SJCRH30 (cell line): Measurements from ENCODE around the gene RAB7B. TPM values are rescaled to one million over a fixed set of nuclear protein-coding genes. Genes with fewer than 3 reads are reported as not detected.

Source experiments
- DNase-seq, 2 experiments: peaks; one replicate each; pipeline ENCODE4 v3.0.0-alpha.2; 2015 to 2020
- H3K27ac ChIP-seq: fragments of 250-450 bp; sonication (Bioruptor Pico); 2 replicates; pipeline ENCODE4 v1.5.1; 2020; ENCODE audit warnings: mild to moderate bottlenecking, moderate library complexity
- H3K27me3 ChIP-seq: fragments of 250-450 bp; sonication (Bioruptor Pico); 2 replicates; pipeline ENCODE4 v1.5.1; 2020; ENCODE audit warnings: mild to moderate bottlenecking, moderate library complexity
- H3K36me3 ChIP-seq: fragments of 250-450 bp; sonication (Bioruptor Pico); 2 replicates; pipeline ENCODE4 v1.5.1; 2020; ENCODE audit warnings: mild to moderate bottlenecking, moderate library complexity
- H3K4me1 ChIP-seq: fragments of 250-450 bp; sonication (Bioruptor Pico); 2 replicates; pipeline ENCODE4 v1.5.1; 2020; ENCODE audit warnings: mild to moderate bottlenecking, moderate library complexity
- H3K4me3 ChIP-seq: fragments of 250-450 bp; sonication (Bioruptor Pico); 2 replicates; pipeline ENCODE4 v1.5.1; 2020; ENCODE audit warnings: mild to moderate bottlenecking, moderate library complexity
- H3K9me3 ChIP-seq: fragments of 250-450 bp; sonication (Bioruptor Pico); replicated peaks from 2 replicates; pipeline ENCODE4 v1.5.1; 2020; ENCODE audit warnings: mild to moderate bottlenecking, moderate library complexity
- total RNA-seq: library from RNA; depleted of rRNA; stranded (reverse); fragments of >200 nt; shearing (Covaris generic); gene quantifications from 2 replicates; pipeline ENCODE4 v1.2.3, GENCODE V29; 2014

The RAB7B gene
- total RNA-seq, 1 experiment from 2014 or later = not detected

- Histone ChIP-seq H3K4me1 (peaks cover 18% of the 10 kb centered on the region), H3K36me3 (no peaks in the 10 kb centered on the region), H3K27me3 (no peaks in the 10 kb centered on the region), H3K4me3 (no peak overlapping the region), H3K9me3 (no peaks in the 10 kb centered on the region), H3K27ac (no peak overlapping the region)
- peak; percentile 81 to 93 for DNase-seq
These were observed 25.7 kb downstream of the RAB7B start for GRCh38 chr1:205977402-205978014.

GRCh38 chr1:205976708-205977401, 26.3 kb downstream of the RAB7B start:
- DNase-seq = peak; percentile 68 to 73
- Histone ChIP-seq H3K27ac (no peak overlapping the region), H3K27me3 (no peaks in the 10 kb centered on the region), H3K9me3 (no peaks in the 10 kb centered on the region), H3K36me3 (no peaks in the 10 kb centered on the region), H3K4me3 (no peak overlapping the region), H3K4me1 (peaks cover 18% of the 10 kb centered on the region)

GRCh38 chr1:205976036-205976435, 27.2 kb downstream of the RAB7B start:
- Histone ChIP-seq H3K4me3 (no peak overlapping the region), H3K27ac (no peak overlapping the region), H3K9me3 (no peaks in the 10 kb centered on the region), H3K36me3 (no peaks in the 10 kb centered on the region), H3K4me1 (peaks cover 18% of the 10 kb centered on the region), H3K27me3 (no peaks in the 10 kb centered on the region)
- DNase-seq = no peak

GRCh38 chr1:205975387-205975998, 27.7 kb downstream of the RAB7B start:
- Histone ChIP-seq H3K36me3 (no peaks in the 10 kb centered on the region), H3K9me3 (no peaks in the 10 kb centered on the region), H3K27ac (no peak overlapping the region), H3K27me3 (no peaks in the 10 kb centered on the region), H3K4me1 (peaks cover 18% of the 10 kb centered on the region), H3K4me3 (no peak overlapping the region)
- DNase-seq = no peak

- H3K36me3 ChIP-seq = no peaks in the 10 kb centered on the region
- H3K27ac ChIP-seq = no peak overlapping the region
- no peaks in the 10 kb centered on the region for H3K9me3 ChIP-seq
- H3K4me3 ChIP-seq = no peak overlapping the region
- DNase-seq = no peak
- H3K27me3 ChIP-seq = no peaks in the 10 kb centered on the region
- H3K4me1 ChIP-seq = peaks cover 11% of the 10 kb centered on the region
These were observed 28.5 kb downstream of the RAB7B start for GRCh38 chr1:205974712-205975111.

- no peaks in the 10 kb centered on the region for H3K27me3 ChIP-seq
- no peak for DNase-seq
- no peaks in the 10 kb centered on the region for H3K36me3 ChIP-seq
- H3K4me1 ChIP-seq = peaks cover 9% of the 10 kb centered on the region
- no peak overlapping the region for H3K4me3 ChIP-seq
- H3K27ac ChIP-seq = no peak overlapping the region
- no peaks in the 10 kb centered on the region for H3K9me3 ChIP-seq
These were observed 29.6 kb downstream of the RAB7B start for GRCh38 chr1:205973377-205974232.

- Histone ChIP-seq H3K4me3 (no peak overlapping the region), H3K9me3 (no peaks in the 10 kb centered on the region), H3K27ac (no peak overlapping the region), H3K27me3 (no peaks in the 10 kb centered on the region), H3K4me1 (peaks cover 9% of the 10 kb centered on the region), H3K36me3 (no peaks in the 10 kb centered on the region)
- no peak for DNase-seq
These were observed 30.6 kb downstream of the RAB7B start for GRCh38 chr1:205972491-205973168.

- H3K27me3 ChIP-seq = no peaks in the 10 kb centered on the region
- no peak overlapping the region for H3K4me3 ChIP-seq
- no peak for DNase-seq
- H3K36me3 ChIP-seq = no peaks in the 10 kb centered on the region
- H3K27ac ChIP-seq = no peak overlapping the region
- no peaks in the 10 kb centered on the region for H3K9me3 ChIP-seq
- H3K4me1 ChIP-seq = peaks cover 7% of the 10 kb centered on the region
These were observed 31.1 kb downstream of the RAB7B start for GRCh38 chr1:205972081-205972480.

GRCh38 chr1:205971082-205971481, 32.1 kb downstream of the RAB7B start:
- Histone ChIP-seq H3K4me3 (no peak overlapping the region), H3K4me1 (no peaks in the 10 kb centered on the region), H3K27me3 (no peaks in the 10 kb centered on the region), H3K27ac (no peak overlapping the region), H3K36me3 (no peaks in the 10 kb centered on the region), H3K9me3 (no peaks in the 10 kb centered on the region)
- no peak for DNase-seq

- Histone ChIP-seq H3K27ac (no peak overlapping the region), H3K4me1 (no peaks in the 10 kb centered on the region), H3K9me3 (no peaks in the 10 kb centered on the region), H3K4me3 (no peak overlapping the region), H3K27me3 (no peaks in the 10 kb centered on the region), H3K36me3 (no peaks in the 10 kb centered on the region)
- no peak for DNase-seq
These were observed 32.7 kb downstream of the RAB7B start for GRCh38 chr1:205970486-205970885.

- no peaks in the 10 kb centered on the region for H3K9me3 ChIP-seq
- DNase-seq = peak in 1 of 2 experiments; percentile 39
- no peaks in the 10 kb centered on the region for H3K36me3 ChIP-seq
- no peak overlapping the region for H3K4me3 ChIP-seq
- no peaks in the 10 kb centered on the region for H3K27me3 ChIP-seq
- H3K4me1 ChIP-seq = no peaks in the 10 kb centered on the region
- H3K27ac ChIP-seq = no peak overlapping the region
These were observed 34.0 kb downstream of the RAB7B start for GRCh38 chr1:205969229-205969628.

GRCh38 chr1:205967554-205968335, 35.5 kb downstream of the RAB7B start:
- no peak overlapping the region for H3K27ac ChIP-seq
- no peaks in the 10 kb centered on the region for H3K36me3 ChIP-seq
- H3K9me3 ChIP-seq = no peaks in the 10 kb centered on the region
- no peaks in the 10 kb centered on the region for H3K4me1 ChIP-seq
- no peak overlapping the region for H3K4me3 ChIP-seq
- DNase-seq = no peak
- H3K27me3 ChIP-seq = no peaks in the 10 kb centered on the region

- Histone ChIP-seq H3K4me3 (no peak overlapping the region), H3K4me1 (peaks cover 8% of the 10 kb centered on the region; the same call in 1 of the 2 replicates), H3K9me3 (no peaks in the 10 kb centered on the region), H3K36me3 (no peaks in the 10 kb centered on the region), H3K27ac (no peak overlapping the region), H3K27me3 (0 out of 2 replicates have a peak, but pooled peaks cover 5% of the 10 kb centered on the region)
- no peak for DNase-seq
These were observed 37.9 kb downstream of the RAB7B start for GRCh38 chr1:205965036-205965884.
